ENCODE measurements around the gene PKD1L1. TPM values are rescaled to one million over a fixed set of nuclear protein-coding genes. Genes with fewer than 3 reads are reported as not detected.

PKD1L1 gene
- total RNA-seq, 2 experiments from 2014 or later: 0.06 to 0.19 TPM

- Mint-ChIP-seq H3K36me3 (no peaks in the 10 kb centered on the region), H3K4me1 (no peaks in the 10 kb centered on the region), H3K27me3 (peaks cover 5% of the 10 kb centered on the region), H3K27ac (no peak overlapping the region), H3K4me3 (no peak overlapping the region), H3K9me3 (ENCODE audit: low read depth) (no peaks in the 10 kb centered on the region)
- ATAC-seq (no peak), DNase-seq (no peak)
- CTCF ChIA-PET: interaction anchor here (0.8 kb wide), 1 partner anchor 521 kb away, joined by 3 read pairs; no protein-coding TSS in a partner anchor
Observed at GRCh38 chr7:47787249-47788069, 160.8 kb downstream of the PKD1L1 start.

- no peaks in the 10 kb centered on the region for H3K4me1 Mint-ChIP-seq
- no peaks in the 10 kb centered on the region for H3K36me3 Mint-ChIP-seq
- H3K4me3 Mint-ChIP-seq: no peak overlapping the region
- no peaks in the 10 kb centered on the region for H3K9me3 Mint-ChIP-seq (ENCODE audit: low read depth)
- CTCF ChIA-PET: interaction anchor here (0.8 kb wide), 1 partner anchor 520 kb away, joined by 3 read pairs; no protein-coding TSS in a partner anchor
- H3K27me3 Mint-ChIP-seq: peaks cover 3% of the 10 kb centered on the region
- no peak for DNase-seq
- no peak for ATAC-seq
- no peak overlapping the region for H3K27ac Mint-ChIP-seq
Observed at GRCh38 chr7:47786557-47787248, 161.6 kb downstream of the PKD1L1 start.

GRCh38 chr7:47785923-47786556 lies 162.2 kb downstream of the PKD1L1 start:
- no peak overlapping the region for H3K4me3 Mint-ChIP-seq
- H3K9me3 Mint-ChIP-seq (ENCODE audit: low read depth): no peaks in the 10 kb centered on the region
- no peak for ATAC-seq

DNA sequence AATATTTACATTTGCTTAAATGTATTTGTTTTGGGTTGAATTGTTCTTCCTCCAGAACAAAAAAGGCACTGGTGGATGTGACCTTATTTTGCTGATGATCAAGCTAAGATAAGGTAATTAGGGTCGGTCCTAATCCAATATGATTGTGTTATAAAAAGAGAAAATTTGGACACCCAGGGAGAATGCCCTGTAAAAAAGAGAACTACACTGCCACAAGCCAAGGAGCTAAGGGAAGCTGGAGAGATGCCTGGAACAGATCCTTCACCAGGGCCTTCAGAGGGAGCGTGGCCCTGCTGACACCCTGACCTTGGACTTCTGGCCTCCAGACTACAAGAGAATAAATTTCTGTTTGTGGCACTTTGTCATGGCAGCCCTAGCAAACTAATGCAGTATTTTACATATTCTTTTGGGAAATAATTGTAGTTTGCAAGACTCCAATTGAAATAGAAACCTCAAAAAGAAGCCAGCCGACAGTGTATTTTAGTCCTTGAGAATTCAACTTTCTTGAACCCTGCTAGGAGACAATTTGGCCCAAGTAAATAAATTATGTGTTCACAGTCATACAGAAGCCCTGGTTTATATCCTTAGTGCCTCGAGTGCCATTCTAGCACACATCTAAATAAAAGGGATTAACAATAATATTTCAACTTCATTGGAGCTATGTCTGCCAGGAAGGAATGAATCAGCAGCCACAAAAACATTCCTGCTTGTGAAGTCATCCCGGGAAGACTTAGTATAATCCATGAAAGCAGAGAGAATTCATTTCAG lies 164.6 kb downstream of the PKD1L1 start:
- no peak overlapping the region for H3K4me3 Mint-ChIP-seq
- no peak for ATAC-seq
- DNase-seq: no peak
- H3K4me1 Mint-ChIP-seq: no peaks in the 10 kb centered on the region
- no peak overlapping the region for H3K27ac Mint-ChIP-seq
- no peaks in the 10 kb centered on the region for H3K36me3 Mint-ChIP-seq
- H3K27me3 Mint-ChIP-seq: peaks cover 3% of the 10 kb centered on the region
- CTCF ChIA-PET: no interaction called here
- H3K9me3 Mint-ChIP-seq (ENCODE audit: low read depth): no peaks in the 10 kb centered on the region

More at GRCh38 chr7:47785923-47786556, 162.2 kb downstream of the PKD1L1 start:
- H3K27me3 Mint-ChIP-seq: peaks cover 3% of the 10 kb centered on the region
- no peak overlapping the region for H3K27ac Mint-ChIP-seq
- H3K36me3 Mint-ChIP-seq: no peaks in the 10 kb centered on the region
- CTCF ChIA-PET: no interaction called here
- no peaks in the 10 kb centered on the region for H3K4me1 Mint-ChIP-seq
- no peak for DNase-seq

GRCh38 chr7:47782792-47783191 lies 165.5 kb downstream of the PKD1L1 start:
- H3K9me3 Mint-ChIP-seq (ENCODE audit: low read depth): no peaks in the 10 kb centered on the region
- H3K27ac Mint-ChIP-seq: no peak overlapping the region
- H3K36me3 Mint-ChIP-seq: no peaks in the 10 kb centered on the region
- peaks cover 3% of the 10 kb centered on the region for H3K27me3 Mint-ChIP-seq
- CTCF ChIA-PET: no interaction called here
- ATAC-seq: no peak
- no peaks in the 10 kb centered on the region for H3K4me1 Mint-ChIP-seq
- H3K4me3 Mint-ChIP-seq: no peak overlapping the region
- DNase-seq: no peak

- Mint-ChIP-seq H3K4me3 (no peak overlapping the region), H3K4me1 (no peaks in the 10 kb centered on the region), H3K36me3 (no peaks in the 10 kb centered on the region), H3K27me3 (peaks cover 3% of the 10 kb centered on the region), H3K9me3 (ENCODE audit: low read depth) (no peaks in the 10 kb centered on the region), H3K27ac (no peak overlapping the region)
- DNase-seq (no peak), ATAC-seq (no peak)
- CTCF ChIA-PET: no interaction called here
Observed at GRCh38 chr7:47782022-47782421, 166.2 kb downstream of the PKD1L1 start.

- Mint-ChIP-seq H3K27ac (no peak overlapping the region), H3K9me3 (ENCODE audit: low read depth) (no peaks in the 10 kb centered on the region), H3K4me3 (no peak overlapping the region), H3K4me1 (no peaks in the 10 kb centered on the region), H3K36me3 (no peaks in the 10 kb centered on the region), H3K27me3 (peaks cover 3% of the 10 kb centered on the region)
- DNase-seq (no peak), ATAC-seq (no peak)
- CTCF ChIA-PET: no interaction called here
Observed at GRCh38 chr7:47780555-47780954, 167.7 kb downstream of the PKD1L1 start.

- no peak for ATAC-seq
- Mint-ChIP-seq H3K4me3 (no peak overlapping the region), H3K4me1 (no peaks in the 10 kb centered on the region), H3K27ac (no peak overlapping the region), H3K9me3 (ENCODE audit: low read depth) (no peaks in the 10 kb centered on the region), H3K27me3 (no peaks in the 10 kb centered on the region), H3K36me3 (no peaks in the 10 kb centered on the region)
- no peak for DNase-seq
- CTCF ChIA-PET: no interaction called here
Observed at GRCh38 chr7:47779341-47779771, 168.9 kb downstream of the PKD1L1 start.

DNA sequence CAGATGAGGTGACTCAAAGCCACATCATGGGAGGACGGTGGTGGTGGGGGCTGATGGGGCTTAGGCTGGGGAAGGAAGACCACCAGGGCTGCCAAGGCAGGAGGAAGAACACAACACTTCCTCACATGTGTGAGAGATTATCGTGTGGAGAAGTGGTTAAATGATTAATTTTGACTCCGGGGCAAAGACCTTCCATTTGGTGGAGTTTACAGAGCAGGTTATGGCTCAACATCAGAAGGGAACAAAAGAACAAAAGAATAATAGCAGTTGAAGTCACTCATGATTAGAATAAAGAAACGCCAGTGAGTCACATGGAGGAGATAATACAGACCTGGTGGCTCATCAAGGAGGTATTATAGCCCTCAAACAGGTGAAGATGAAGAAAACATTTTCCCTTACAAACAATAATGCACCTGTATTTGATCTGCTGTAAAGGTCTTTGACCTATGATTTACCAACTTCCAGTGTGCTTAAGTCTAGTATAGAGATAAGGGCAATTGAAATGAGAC lies 170.1 kb downstream of the PKD1L1 start:
- CTCF ChIA-PET: no interaction called here
- no peaks in the 10 kb centered on the region for H3K27me3 Mint-ChIP-seq

DNA sequence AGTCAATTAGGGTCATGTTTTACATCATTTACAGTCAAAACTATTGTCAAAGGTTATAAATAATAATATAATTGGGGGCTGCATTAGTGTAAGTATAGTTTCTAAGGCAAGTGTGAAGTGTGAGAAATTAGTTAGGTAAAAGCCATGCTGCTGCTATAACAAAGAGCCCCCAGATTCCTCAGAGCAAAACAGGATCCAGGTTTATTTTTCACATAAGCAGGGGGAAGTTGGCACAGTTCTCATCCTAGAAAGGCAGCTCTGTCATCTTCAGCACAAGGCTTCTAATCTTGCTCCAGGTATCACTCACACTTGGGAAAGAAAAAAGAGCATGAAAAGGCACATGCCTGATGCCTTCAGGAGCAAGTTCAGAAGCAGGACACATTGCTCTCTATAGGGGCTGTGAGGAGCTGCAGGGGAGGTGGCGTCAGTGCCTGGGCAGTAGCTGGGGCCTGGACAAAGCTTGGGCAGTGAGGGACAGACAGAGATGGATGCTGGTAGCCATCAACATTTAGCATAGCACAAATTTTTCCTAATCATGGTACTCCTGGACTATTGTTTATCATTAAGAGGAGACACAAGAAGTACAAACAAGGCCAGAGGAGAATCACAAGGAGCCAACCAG lies 170.6 kb downstream of the PKD1L1 start:
- no peaks in the 10 kb centered on the region for H3K36me3 Mint-ChIP-seq

More for the DNA sequence above, 170.1 kb downstream of the PKD1L1 start:
- no peak for DNase-seq
- no peak overlapping the region for H3K4me3 Mint-ChIP-seq
- ATAC-seq: no peak
- H3K36me3 Mint-ChIP-seq: no peaks in the 10 kb centered on the region
- H3K4me1 Mint-ChIP-seq: no peaks in the 10 kb centered on the region
- H3K27ac Mint-ChIP-seq: no peak overlapping the region
- no peaks in the 10 kb centered on the region for H3K9me3 Mint-ChIP-seq (ENCODE audit: low read depth)

GRCh38 chr7:47776335-47776734 lies 171.9 kb downstream of the PKD1L1 start:
- Mint-ChIP-seq H3K27me3 (no peaks in the 10 kb centered on the region), H3K9me3 (ENCODE audit: low read depth) (no peaks in the 10 kb centered on the region), H3K36me3 (no peaks in the 10 kb centered on the region), H3K4me3 (no peak overlapping the region), H3K27ac (no peak overlapping the region), H3K4me1 (no peaks in the 10 kb centered on the region)
- ATAC-seq (no peak), DNase-seq (no peak)
- CTCF ChIA-PET: no interaction called here

More for the DNA sequence above, 170.6 kb downstream of the PKD1L1 start:
- H3K4me3 Mint-ChIP-seq: no peak overlapping the region
- CTCF ChIA-PET: no interaction called here
- ATAC-seq (no peak), DNase-seq (no peak)
- no peaks in the 10 kb centered on the region for H3K9me3 Mint-ChIP-seq (ENCODE audit: low read depth)
- no peaks in the 10 kb centered on the region for H3K4me1 Mint-ChIP-seq
- no peaks in the 10 kb centered on the region for H3K27me3 Mint-ChIP-seq
- H3K27ac Mint-ChIP-seq: no peak overlapping the region

- Mint-ChIP-seq H3K4me1 (no peaks in the 10 kb centered on the region), H3K4me3 (no peak overlapping the region), H3K9me3 (ENCODE audit: low read depth) (no peaks in the 10 kb centered on the region), H3K27me3 (no peaks in the 10 kb centered on the region), H3K36me3 (no peaks in the 10 kb centered on the region), H3K27ac (no peak overlapping the region)
- CTCF ChIA-PET: no interaction called here
- ATAC-seq: no peak
- no peak for DNase-seq
Observed at GRCh38 chr7:47775238-47775637, 173.0 kb downstream of the PKD1L1 start.

DNA sequence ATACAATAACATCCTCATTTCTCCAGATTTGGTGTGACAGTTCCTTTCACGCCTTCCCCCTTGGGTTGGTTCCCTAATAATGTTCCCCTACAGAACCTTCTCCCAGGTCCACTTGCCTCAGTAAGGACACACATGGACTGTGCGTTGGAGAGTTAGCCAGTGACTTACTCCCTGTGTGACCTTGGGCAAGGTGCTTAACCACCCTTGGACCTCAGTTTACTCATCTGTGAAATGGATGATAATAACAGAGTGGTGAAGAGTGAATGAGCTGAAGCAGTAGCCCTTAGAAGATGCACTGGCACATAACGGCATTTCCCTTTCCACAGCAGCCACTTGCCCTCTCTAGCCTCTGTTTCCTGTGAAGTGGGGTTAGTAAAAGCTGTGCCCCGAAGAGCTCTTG lies 175.8 kb downstream of the PKD1L1 start:
- H3K36me3 Mint-ChIP-seq: no peaks in the 10 kb centered on the region
- ATAC-seq: no peak
- H3K9me3 Mint-ChIP-seq (ENCODE audit: low read depth): no peaks in the 10 kb centered on the region
- CTCF ChIA-PET: no interaction called here
- H3K4me1 Mint-ChIP-seq: no peaks in the 10 kb centered on the region
- no peaks in the 10 kb centered on the region for H3K27me3 Mint-ChIP-seq
- no peak for DNase-seq
- no peak overlapping the region for H3K27ac Mint-ChIP-seq
- H3K4me3 Mint-ChIP-seq: no peak overlapping the region
